Measurements from ENCODE around the gene CDYL. TPM values are rescaled to one million over a fixed set of nuclear protein-coding genes. Genes with fewer than 3 reads are reported as not detected.

The CDYL gene, protein sequence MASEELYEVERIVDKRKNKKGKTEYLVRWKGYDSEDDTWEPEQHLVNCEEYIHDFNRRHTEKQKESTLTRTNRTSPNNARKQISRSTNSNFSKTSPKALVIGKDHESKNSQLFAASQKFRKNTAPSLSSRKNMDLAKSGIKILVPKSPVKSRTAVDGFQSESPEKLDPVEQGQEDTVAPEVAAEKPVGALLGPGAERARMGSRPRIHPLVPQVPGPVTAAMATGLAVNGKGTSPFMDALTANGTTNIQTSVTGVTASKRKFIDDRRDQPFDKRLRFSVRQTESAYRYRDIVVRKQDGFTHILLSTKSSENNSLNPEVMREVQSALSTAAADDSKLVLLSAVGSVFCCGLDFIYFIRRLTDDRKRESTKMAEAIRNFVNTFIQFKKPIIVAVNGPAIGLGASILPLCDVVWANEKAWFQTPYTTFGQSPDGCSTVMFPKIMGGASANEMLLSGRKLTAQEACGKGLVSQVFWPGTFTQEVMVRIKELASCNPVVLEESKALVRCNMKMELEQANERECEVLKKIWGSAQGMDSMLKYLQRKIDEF
- total RNA-seq: 20.8 and 26.9 TPM in 2 replicates

DNA sequence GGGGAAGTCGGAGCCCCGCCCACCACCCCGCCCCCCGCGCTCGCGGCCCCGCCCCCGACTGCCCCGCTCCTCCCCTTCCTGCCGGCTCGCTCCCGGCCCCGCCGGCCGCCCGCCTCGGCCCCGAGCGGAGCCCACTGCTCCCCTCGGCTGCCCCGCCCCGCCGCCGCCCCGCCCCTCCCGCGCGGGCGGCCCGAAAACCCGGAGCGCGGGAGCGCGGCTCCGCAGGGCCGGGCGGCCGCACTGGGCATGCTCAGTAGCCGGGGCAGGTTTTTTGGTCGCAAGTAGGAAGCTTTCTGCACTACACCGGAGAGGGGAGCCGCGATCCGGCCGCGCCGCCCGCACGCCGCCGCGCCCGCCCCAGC lies at the start of gene CDYL:
Gene CDYL (plus strand): TSS at position 274 of the 362 bp plus-strand sequence. CDS start 380 bp downstream, outside the sequence.
- peak; percentile 76 to 90 for DNase-seq (ENCODE audit: low read depth in 2 of 2)

DNA sequence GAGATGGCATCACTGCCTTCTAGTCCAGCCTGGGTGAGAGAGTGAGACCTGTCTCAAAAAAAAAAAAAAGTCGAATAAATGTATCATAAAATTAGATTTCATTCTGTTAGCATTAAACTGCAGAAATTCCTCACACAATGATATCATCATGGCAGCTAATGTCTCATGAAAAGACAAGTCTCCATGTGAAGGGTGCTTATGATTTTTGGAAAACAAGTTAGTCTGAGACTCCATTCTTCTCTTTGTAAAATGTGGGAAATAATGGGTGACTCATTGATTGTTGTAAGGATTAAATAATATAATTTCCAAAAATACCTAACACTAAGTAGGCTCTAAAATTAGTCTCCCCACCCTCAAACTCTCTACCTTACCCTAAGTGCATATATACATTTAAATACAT lies 49.6 kb upstream of the CDYL start:
- DNase-seq (ENCODE audit: low read depth in 2 of 2): no peak

DNA sequence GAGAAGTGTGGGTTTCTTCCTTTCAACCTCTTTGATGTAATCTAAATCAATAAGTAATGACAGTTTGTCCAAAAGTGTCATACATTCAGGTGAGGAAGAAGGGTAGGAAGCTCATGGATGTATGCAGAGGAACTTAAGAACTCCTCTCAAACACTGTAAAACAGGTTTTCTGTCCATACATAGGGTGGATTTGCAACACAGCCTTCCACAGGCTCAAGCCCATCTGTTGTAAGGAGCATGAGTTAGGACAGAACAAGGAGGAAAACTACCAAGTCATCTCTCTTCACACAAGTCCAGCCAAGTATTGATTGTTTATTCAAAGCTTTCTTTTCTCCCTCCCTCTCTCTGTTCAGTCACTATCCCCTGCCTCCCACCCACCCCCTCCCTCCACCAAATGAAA lies 49.0 kb upstream of the CDYL start:
- DNase-seq (ENCODE audit: low read depth in 2 of 2): no peak

DNA sequence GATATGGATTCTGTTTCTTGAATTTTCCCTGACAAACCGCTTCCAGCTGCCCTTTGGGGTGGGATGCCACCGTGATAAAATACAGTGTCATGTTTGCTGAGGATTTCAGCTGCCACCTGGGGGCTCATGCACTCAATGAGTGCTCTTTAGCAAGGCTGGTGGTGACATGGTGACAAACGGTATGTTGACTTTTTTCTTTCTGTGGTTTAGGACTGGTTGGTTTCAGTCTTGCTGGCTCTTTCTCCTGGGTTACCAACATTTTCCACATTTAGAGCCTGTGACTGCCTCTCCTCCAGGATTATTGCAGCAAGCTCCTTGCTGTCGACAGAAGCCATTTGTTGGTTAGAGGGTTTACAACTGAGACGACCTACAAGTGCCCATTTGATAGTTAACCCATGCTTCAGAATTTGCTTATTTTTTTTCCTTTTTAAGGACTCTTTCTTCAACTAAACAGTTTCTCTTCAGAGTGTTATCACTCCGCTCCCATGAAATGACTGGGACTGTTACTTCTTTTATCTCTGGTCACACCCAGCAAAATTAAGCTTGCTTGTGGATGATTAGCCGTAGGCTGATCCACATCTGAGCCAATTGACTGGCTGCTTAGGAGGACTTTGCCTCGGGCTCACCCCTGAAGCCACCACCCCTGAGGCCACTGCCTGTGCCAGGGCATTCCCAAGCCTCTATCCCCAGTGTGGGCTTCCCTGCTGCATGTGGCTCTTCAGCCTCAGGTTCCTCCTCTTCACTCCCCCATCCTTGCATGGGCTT lies 48.4 kb upstream of the CDYL start:
- DNase-seq (ENCODE audit: low read depth in 2 of 2): no peak

DNA sequence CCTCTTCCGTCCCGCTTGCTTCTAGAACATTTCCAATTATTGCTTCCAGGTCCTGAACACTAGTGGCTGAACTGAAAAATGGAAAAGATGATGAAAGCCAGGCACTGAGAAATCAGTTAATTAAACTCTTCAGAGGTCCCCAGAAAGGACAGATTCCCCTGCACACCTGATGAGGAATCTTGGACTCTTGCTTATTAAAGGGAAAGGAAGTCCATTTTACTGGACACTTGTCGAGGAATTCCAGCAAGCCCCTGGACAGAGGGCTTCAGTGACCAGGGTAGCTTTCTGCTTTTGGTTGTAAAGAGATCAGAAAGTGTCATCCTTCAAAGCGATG lies 47.8 kb upstream of the CDYL start:
- DNase-seq (ENCODE audit: low read depth in 2 of 2): no peak

DNA sequence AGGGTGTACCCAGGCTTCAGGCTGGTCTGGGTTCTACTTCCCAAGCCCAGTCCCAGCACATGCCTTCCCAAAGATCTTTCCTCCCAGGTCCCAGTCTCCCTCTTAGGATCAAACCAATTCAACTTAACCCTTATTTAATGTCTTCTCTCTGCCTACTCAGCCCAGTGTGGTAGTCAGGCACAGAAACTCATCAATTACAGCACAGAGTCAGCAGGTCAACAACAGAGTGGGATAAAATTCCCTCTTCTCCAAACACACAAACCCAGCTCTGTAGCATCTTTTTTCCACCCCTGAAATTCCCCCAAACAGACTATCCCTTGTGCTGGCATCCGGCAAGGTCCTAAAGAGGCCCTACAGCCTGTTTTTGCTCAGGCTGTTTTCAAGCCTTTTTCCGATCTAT lies 47.3 kb upstream of the CDYL start:
- DNase-seq (ENCODE audit: low read depth in 2 of 2): no peak

DNA sequence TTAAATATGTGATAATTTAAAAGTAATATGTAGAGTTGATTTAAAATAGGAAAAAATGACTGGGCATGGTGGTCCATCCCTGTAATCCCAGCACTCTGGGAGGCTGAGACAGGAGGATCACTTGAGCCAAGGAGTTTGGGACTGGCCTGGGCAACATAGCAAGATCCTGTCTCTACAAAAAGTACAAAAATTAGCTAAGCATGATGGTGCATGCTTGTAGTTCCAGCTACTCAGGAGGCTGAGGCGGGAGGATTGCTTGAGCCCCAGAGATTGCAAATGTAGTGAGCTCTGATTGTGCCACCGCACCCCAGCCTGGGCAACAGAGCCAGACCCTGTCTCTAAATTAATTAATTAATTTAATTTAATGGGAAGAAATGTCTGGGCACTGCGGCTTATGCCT lies 44.2 kb upstream of the CDYL start:
- no peak for DNase-seq (ENCODE audit: low read depth in 2 of 2)

DNA sequence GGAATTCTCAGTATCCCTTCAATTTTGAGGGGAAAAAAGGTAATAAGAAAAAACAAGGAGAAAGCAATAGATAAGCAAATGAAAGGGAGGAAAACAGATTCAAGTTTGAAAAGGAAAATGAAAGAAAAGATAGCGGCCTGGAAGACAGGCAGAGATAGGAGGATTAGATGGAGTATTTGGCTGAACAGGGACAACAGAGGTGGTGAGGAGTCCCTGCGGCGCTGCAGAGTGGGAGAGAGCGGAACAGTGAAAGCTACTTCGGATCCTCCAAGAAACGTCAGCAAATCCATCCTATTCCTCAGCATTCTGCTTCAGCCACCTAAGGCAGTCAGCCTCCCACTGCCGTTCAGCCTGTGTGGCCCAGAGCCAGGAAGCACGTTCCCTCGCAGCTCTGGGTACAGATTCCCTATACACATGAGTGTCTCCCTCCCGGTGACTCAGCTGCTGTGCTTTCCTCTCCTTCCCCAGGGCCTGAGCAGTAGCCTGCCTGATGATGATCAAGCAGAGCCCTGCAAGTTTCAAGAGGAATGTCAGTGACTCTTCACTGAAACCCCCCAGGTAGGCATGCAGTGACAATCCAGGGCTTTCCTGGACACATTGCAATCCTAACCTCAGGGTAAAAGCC lies 43.4 kb upstream of the CDYL start:
- peak; percentile 16 to 92 for DNase-seq (ENCODE audit: low read depth in 2 of 2)

DNA sequence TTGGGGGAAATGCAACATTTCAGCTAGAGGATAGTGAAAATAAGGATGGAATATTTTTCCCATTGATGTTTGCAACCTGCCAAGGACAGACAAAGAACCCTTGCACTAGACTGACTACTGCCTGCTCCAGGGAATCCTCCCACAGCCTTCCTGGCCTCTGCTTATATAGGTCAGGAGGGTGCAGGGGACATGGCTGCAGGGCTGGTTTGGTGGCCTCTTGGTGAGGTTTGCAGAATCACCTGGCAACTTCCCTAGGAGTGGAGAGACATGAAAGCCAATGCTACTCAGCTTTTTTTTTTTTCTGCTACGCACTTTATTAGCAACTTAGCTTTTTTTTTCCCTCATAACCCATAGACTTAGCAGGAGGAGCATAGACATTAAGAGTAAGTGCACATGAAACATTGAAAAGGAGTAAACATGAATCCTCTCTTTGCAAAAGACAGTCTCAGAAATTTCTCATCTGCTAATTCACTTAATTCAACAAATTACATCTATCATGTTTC lies 39.8 kb upstream of the CDYL start:
- no peak for DNase-seq (ENCODE audit: low read depth in 2 of 2)

DNA sequence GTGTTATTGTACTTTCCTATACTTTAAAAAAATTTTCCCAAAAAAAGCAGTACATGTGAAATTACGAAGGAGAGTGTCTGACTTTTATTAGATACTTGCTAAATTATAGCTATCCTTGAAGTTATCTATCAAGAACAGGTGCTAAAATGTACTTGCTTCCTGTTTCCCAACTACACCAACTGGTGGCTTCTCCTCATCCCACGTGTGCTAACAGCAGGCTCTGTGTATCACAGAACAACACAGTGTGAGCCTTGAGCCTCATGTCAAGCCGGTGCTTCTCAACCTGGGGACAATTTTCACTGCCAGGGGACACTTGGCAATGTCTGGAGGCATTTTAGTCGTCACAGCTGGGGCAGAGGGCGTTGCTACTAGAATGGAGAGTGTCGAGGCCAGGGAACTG lies 36.2 kb upstream of the CDYL start:
- no peak for DNase-seq (ENCODE audit: low read depth in 2 of 2)

DNA sequence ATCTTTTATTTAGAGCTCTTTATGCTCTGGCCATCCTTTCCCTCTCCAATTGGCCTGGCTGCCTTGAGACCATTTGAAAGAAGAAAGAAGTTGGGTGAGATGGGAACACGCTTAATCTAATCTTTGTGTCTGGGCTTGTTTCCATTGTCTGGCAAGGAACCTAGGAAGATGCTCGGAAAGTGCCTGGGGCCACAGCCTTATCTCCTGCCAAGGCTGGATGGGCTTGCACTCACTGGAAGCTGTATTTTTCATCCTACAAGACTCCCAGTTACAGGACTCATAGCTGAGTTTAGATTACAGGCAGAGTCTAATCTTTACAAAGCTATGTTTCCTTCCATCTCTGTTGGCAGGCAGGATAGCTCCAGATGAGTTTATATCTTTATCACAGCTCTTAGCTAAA lies 33.1 kb upstream of the CDYL start:
- DNase-seq (ENCODE audit: low read depth in 2 of 2): no peak

DNA sequence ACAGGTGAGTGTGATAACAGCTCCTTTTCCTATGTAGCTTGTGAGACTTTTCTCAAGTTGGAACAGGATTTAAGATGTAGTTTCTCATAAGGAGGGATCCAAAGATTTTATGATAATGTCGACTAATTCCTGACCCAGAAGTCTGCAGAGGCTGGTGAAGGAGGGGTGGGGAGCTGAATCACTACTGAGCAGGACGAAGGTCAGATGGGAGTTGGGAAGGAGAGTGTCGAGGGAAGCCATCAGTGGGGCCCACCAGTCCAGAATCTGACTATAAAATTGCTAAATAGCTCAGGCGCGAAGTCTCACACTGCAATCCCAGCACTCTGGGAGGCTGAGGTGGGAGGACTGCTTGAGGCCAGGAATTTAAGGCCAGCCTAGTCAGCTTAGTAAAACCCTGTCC lies 32.3 kb upstream of the CDYL start:
- no peak for DNase-seq (ENCODE audit: low read depth in 2 of 2)

DNA sequence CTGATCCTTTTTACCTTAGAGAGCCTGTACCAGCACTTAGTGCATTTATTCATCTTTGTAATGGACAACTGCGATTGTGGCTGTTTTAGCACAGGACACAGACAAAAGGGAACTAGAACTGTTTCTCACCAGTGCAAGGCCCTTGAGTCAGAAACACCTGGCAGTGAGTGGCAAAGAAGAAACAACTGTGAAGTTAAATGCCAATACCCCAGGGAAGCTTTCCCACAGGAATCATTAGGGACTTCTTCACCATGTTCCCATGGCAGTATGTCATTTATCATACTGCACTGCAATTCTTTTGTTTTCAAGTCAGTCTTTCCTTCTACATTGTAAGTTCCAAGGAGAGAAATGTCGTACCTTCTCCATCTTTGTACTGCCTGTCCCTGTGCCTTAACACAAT lies 28.6 kb upstream of the CDYL start:
- no peak for DNase-seq (ENCODE audit: low read depth in 2 of 2)

DNA sequence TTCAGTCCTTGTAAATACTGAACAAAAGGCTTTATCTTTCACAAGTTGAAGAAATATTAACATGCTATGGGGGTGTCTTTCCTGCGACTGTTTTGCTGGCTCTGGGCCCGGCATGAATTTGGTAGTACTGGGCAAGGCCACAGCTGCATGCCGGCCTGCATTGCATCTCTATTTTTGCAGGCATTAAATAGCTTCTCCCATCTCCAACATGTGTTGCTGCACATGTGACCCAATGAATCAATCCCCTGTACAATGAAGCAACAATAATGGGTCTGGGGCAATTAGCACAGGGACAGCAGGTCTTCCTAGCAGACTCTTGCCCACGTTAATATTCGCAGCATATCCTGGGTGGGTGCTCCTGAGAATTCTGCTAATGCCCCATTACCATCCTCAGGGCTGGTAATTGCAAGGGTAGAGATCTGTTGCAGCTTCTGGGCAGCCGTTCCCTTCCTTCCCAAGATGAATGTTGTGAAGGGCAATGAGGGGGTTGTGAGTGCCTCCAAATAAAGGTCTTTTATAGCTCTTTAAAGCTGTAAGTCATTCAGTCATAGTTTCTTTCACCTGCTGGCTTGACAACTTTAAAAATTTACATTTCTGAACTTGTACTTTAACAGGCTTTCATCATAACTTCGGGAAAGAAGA lies 24.3 kb upstream of the CDYL start:
- no peak for DNase-seq (ENCODE audit: low read depth in 2 of 2)

DNA sequence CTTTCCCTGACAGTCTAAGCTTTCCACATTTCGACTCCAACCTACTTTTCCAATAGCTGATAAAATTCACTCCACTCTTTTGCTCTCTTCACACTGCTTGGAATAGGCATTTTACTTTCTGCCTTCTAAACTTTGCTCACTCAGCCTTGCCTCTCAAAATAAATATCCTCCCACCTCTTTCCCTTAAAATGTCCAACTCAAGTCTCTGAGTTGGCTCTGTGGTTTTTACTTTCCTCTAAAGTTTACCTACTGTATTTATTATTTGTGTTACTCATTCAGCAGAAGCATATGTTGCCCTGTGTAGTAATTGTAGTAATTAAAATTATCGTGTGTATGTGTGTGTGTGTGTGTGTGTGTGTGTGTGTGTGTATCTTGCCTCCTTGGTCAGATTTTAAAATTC lies 20.0 kb upstream of the CDYL start:
- no peak for DNase-seq (ENCODE audit: low read depth in 2 of 2)

DNA sequence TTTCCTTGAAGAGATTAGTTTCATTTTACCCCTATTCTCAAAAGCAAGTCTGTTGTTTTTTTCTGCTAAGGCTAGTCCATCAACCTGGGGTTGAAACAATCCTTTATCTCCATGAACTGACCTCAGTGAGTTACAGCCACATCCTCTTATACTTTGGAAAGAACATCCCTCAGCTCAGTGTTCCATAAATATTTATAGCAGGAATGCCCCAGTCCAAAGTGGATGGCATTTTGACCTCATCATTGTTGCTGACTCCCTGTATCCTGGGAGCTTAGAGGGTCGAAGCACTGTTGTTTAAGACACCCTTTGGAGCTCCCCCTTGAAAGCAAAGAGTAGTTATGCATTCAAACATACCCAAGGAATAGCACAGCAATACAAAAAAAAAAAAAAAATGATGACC lies 16.2 kb upstream of the CDYL start:
- no peak for DNase-seq (ENCODE audit: low read depth in 2 of 2)

DNA sequence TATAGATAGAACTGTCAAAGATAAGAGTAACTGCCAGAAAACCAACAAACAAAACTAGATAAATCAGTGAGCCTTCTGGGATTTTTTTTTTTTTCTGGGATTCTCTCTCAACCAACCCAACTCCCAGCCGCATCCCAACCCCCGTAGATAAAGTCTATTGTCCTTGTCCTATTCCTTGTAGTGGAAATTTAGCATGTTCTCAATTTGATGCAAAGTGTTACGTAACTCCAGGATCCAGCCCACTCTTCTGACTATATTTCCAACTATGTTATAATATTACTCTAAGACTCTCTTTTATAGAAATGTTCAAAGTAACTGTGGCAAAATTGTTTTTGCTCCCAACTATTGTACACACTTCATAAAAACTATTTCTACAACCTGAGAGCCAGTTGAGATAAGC lies 15.4 kb upstream of the CDYL start:
- DNase-seq (ENCODE audit: low read depth in 2 of 2): no peak

DNA sequence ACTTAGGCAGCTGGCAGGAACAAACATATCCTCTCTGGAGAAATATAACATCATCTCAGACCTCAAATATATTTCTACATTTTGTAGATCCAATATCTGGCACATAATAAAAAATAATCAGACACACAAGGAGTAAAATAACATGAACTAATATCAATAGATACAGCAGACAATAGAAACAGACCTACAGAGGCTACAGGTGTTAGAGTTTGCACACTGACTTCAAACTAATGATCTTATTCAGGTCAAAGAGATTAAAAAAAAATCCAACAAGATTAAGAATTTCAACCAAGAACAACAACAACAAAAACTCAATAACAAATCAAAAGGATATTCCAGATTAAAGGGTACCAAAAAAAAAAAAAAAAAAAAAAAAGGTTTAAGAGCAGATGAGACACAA lies 13.9 kb upstream of the CDYL start:
- no peak for DNase-seq (ENCODE audit: low read depth in 2 of 2)

DNA sequence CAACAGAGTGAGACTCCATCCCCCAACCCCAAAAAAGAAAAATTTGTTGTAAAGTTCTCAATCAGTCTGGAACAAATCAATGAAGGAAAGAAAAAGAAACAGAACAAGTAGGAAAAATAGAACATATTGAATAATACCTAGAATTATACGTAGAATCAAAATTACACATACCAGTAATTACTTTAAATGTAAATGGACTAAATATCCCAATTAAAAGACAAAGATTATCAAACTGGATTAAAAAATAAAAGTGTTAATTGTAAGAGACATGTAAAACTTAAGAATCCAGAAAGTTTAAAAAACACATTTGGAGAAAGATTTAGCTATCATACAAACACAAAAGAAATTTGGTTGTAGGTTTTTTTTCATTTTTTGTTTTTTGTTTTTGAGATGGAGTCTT lies 12.3 kb upstream of the CDYL start:
- no peak for DNase-seq (ENCODE audit: low read depth in 2 of 2)

DNA sequence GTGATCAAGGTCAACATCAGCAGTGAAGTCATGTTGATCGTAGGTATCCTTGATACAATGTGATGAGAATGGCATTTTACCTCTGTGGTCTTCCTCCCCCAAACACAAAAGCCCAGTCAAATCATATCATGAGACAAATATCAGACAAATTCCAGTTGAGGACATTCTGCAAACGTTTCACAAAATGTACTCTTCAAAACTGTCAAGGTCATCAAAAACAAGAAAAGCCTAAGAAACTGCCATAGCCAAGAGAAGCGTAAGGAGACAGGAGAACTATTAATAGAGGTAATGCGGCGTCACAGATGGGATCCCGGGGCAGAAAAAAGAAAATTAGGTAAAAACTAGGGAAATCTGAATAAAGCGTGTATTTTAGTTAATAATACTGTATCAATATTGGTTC lies 7.4 kb upstream of the CDYL start:
- no peak for DNase-seq (ENCODE audit: low read depth in 2 of 2)

DNA sequence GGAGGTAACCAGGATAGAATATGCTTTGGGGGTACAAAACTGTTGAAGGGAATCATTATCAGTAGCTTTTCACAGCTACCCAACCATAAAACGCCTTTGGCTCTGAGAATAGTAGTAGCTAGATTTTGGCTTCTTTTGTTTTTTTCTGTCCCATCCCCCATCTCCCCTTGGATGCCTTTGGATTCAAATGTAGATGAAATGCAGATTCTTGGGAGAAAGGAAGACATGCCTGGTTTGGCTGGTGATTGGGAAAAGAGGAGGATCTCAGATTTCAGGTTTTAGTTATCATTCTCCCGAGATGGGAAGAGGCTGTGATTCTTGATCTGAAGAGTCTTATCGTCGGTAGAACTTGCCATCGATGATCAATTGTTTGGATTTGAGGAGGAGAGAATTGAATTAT lies 3.5 kb upstream of the CDYL start:
- no peak for DNase-seq (ENCODE audit: low read depth in 2 of 2)

DNA sequence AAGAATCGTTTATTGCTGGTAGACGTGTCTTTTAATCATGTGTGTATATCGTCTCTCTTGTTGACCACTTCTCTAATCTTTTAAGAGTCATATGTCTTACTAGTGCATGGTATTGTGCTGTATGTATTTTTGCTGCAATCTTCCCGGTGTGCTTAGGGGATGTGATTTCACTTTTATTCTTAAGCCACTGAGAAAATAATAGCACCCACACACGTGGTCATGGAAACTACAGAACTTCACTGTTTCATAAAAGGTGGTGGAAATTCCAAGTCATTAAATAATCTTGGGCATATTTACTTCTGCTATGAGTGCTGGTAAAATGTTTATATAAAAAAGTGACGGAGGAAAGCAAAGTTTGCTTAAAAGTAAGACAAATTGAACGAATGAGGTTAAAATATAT lies 3.0 kb upstream of the CDYL start:
- DNase-seq (ENCODE audit: low read depth in 2 of 2): no peak
